Left ventricle myocardium inferior (tissue), 1 donor: ENCODE data around the gene PIANP. TPM values are rescaled to one million over a fixed set of nuclear protein-coding genes. Genes with fewer than 3 reads are reported as not detected.
A peak's percentile ranks its signal among the peaks of the same experiment; 100 is the strongest.

Experiments
- DNase-seq: peaks from one replicate; pipeline ENCODE4 v3.0.0-alpha.2; 2020
- H3K27ac ChIP-seq: fragments of 200-600 bp; replicated peaks from 2 replicates; pipeline ENCODE4 v1.8.0; 2021
- H3K27me3 ChIP-seq: fragments of 200-600 bp; 2 replicates; pipeline ENCODE4 v1.8.0; 2021; ENCODE audit warnings: low read depth
- H3K36me3 ChIP-seq: fragments of 200-600 bp; 2 replicates; pipeline ENCODE4 v1.8.0; 2021
- H3K4me1 ChIP-seq: fragments of 200-600 bp; 2 replicates; pipeline ENCODE4 v1.8.0; 2021
- H3K4me3 ChIP-seq: fragments of 200-600 bp; 2 replicates; pipeline ENCODE4 v1.8.0; 2021; ENCODE audit warnings: mild to moderate bottlenecking, moderate library complexity
- H3K9me3 ChIP-seq: fragments of 200-600 bp; replicated peaks from 2 replicates; pipeline ENCODE4 v1.8.0; 2021
- CTCF ChIP-seq: fragments of 200-600 bp; IDR thresholded peaks from 2 replicates; pipeline ENCODE4 v1.8.0; 2021; ENCODE audit warnings: antibody characterized with exemption, mild to moderate bottlenecking, borderline replicate concordance
- intact Hi-C: fragments of 100-400 bp; cut with micrococcal nuclease; formaldehyde crosslinking; loops from one replicate; pipeline ENCODE4 v1.11.0; 2022
- total RNA-seq: library from RNA; stranded (reverse); fragmentation: NEBNext Ultra II Directional; extraction: Animal tissue kit (Norgen Biotek cat#: 25700); gene quantifications from one replicate; pipeline ENCODE4 v1.2.1, GENCODE V29; 2021
- donor health status: DM: no; HTN: yes; CAD: no; lungs with severe emphysema.

PIANP gene
- total RNA-seq, 1 donor from 2014 or later: 0.41 TPM

GRCh38 chr12:6672143-6672542 is 28.5 kb downstream of the PIANP start:
- H3K9me3 ChIP-seq: no peaks in the 10 kb centered on the region
- H3K27ac ChIP-seq: no peak overlapping the region
- H3K4me1 ChIP-seq: no peaks in the 10 kb centered on the region
- no peaks in the 10 kb centered on the region for H3K27me3 ChIP-seq
- H3K36me3 ChIP-seq: peaks cover 99% of the 10 kb centered on the region
- no peak for DNase-seq
- no peak overlapping the region for H3K4me3 ChIP-seq
- intact Hi-C loops: no loop called here
- no peak for TF ChIP-seq CTCF

GRCh38 chr12:6667559-6668210 is 32.9 kb downstream of the PIANP start:
- Histone ChIP-seq H3K4me1 (peaks cover 2% of the 10 kb centered on the region), H3K27me3 (no peaks in the 10 kb centered on the region), H3K4me3 (no peak overlapping the region), H3K9me3 (no peaks in the 10 kb centered on the region), H3K27ac (no peak overlapping the region), H3K36me3 (peaks cover 65% of the 10 kb centered on the region)
- no peak for DNase-seq
- TF ChIP-seq CTCF: no peak
- intact Hi-C loops: no loop called here

GRCh38 chr12:6666211-6666610 is 34.4 kb downstream of the PIANP start:
- H3K4me3 ChIP-seq: no peak overlapping the region
- H3K27me3 ChIP-seq: no peaks in the 10 kb centered on the region
- H3K4me1 ChIP-seq: peaks cover 17% of the 10 kb centered on the region
- no peak overlapping the region for H3K27ac ChIP-seq
- H3K36me3 ChIP-seq: peaks cover 50% of the 10 kb centered on the region
- intact Hi-C loops: no loop called here
- DNase-seq: no peak
- H3K9me3 ChIP-seq: no peaks in the 10 kb centered on the region
- no peak for TF ChIP-seq CTCF

GRCh38 chr12:6664902-6665301 is 35.7 kb downstream of the PIANP start:
- H3K4me1 ChIP-seq: peaks cover 23% of the 10 kb centered on the region
- peaks cover 37% of the 10 kb centered on the region for H3K36me3 ChIP-seq
- intact Hi-C loops: no loop called here
- no peak overlapping the region for H3K27ac ChIP-seq
- no peak for DNase-seq
- TF ChIP-seq CTCF: no peak
- no peaks in the 10 kb centered on the region for H3K27me3 ChIP-seq
- H3K4me3 ChIP-seq: no peak overlapping the region
- H3K9me3 ChIP-seq: no peaks in the 10 kb centered on the region

GRCh38 chr12:6662906-6663742 is 37.5 kb downstream of the PIANP start, which contains the start of gene ING4:
ING4 (minus strand) TSS chr12:6663119; CDS start chr12:6663101, 18 bp downstream.
- intact Hi-C loops: no loop called here
- peaks cover 31% of the 10 kb centered on the region for H3K36me3 ChIP-seq
- H3K4me1 ChIP-seq: peaks cover 23% of the 10 kb centered on the region
- H3K27ac ChIP-seq: peak within 1 kb of the TSS; percentile 81
- no peak for TF ChIP-seq CTCF
- no peaks in the 10 kb centered on the region for H3K9me3 ChIP-seq
- peak; percentile 97 for DNase-seq
- H3K27me3 ChIP-seq: no peaks in the 10 kb centered on the region
- peak within 1 kb of the TSS; percentile 83 for H3K4me3 ChIP-seq
